Endothelial cell of umbilical vein (primary cell): ENCODE data around the gene PBX3. TPM values are rescaled to one million over a fixed set of nuclear protein-coding genes. Genes with fewer than 3 reads are reported as not detected.

Experiments used
- BruUV-seq: library from RNA; stranded (reverse); fragments of 400-500 nt; replicated peaks from 2 replicates; lab custom pipeline; 2021; lab: Mats Ljungman, UMichigan
- CTCF ChIA-PET: fragments of 300-600, 350-600 bp; sonication (Branson Sonifier 250); formaldehyde crosslinking; loops from one replicate; lab custom pipeline; 2021; ENCODE audit warnings: antibody characterized with exemption, inconsistent platforms; lab: Charles Lee
- POLR2A ChIA-PET: fragments of 300-600, 350-600 bp; sonication (Branson Sonifier 250); formaldehyde crosslinking; loops from one replicate; lab custom pipeline; 2021; ENCODE audit warnings: antibody characterized with exemption, inconsistent platforms; lab: Charles Lee
- DNase-seq: peaks from one replicate; pipeline ENCODE4 v3.0.0-alpha.2; 2011; ENCODE audit warnings: low read depth, low spot score
- FAIRE-seq: peaks from 2 replicates; lab custom pipeline; 2011; peaks lifted over from hg19 to GRCh38; lab: Jason Lieb, UNC
- H2AFZ ChIP-seq: 2 replicates; pipeline ENCODE4 v1.6.0; 2012; ENCODE audit warnings: low read depth, low read length, control low read depth, inconsistent platforms
- H3K27ac ChIP-seq: 2 replicates; pipeline ENCODE4 v1.5.1; 2011; ENCODE audit warnings: low read depth, mild to moderate bottlenecking, control low read depth, low read length, moderate library complexity; ENCODE audit not compliant: insufficient read depth
- H3K27me3 ChIP-seq, 2 experiments: 2 replicates each; pipeline versions ENCODE4 v1.6.0 to v1.6.1; 2011; ENCODE audit warnings: low read length in 2 of 2, mixed read lengths in 1 of 2; ENCODE audit not compliant: control insufficient read depth in 2 of 2, insufficient read depth in 2 of 2
- H3K36me3 ChIP-seq, 2 experiments: 2 replicates in 1 of 2; 3 replicates in 1 of 2; pipeline ENCODE4 v1.5.1; 2011; ENCODE audit warnings: low read length in 2 of 2, mild to moderate bottlenecking in 1 of 2, moderate library complexity in 1 of 2; ENCODE audit not compliant: control insufficient read depth in 2 of 2, insufficient read depth in 2 of 2; ENCODE audit errors: extremely low read depth in 1 of 2
- H3K4me1 ChIP-seq: 3 replicates; pipeline ENCODE4 v1.5.1; 2011; ENCODE audit warnings: mild to moderate bottlenecking, low read length; ENCODE audit not compliant: control insufficient read depth, insufficient read depth; ENCODE audit errors: extremely low read depth
- H3K4me2 ChIP-seq: 2 replicates; pipeline ENCODE4 v1.6.1; 2011; ENCODE audit warnings: low read length, control low read depth, mixed read lengths; ENCODE audit not compliant: insufficient read depth
- H3K4me3 ChIP-seq, 3 experiments: fragments of 200-600 bp in 1 of 3; sonication (generic), shearing (Covaris generic) in 1 of 3; replicated peaks in 1 of 3; 2 replicates each; pipeline ENCODE4 v1.5.1; 2011 to 2016; ENCODE audit warnings: control low read depth in 3 of 3, low read length in 3 of 3, mild to moderate bottlenecking in 2 of 3, inconsistent platforms in 1 of 3, low read depth in 1 of 3, moderate library complexity in 1 of 3; ENCODE audit not compliant: insufficient read depth in 1 of 3
- H3K79me2 ChIP-seq: 2 replicates; pipeline ENCODE4 v1.6.0; 2012; ENCODE audit warnings: low read length, inconsistent platforms; ENCODE audit not compliant: control insufficient read depth, insufficient read depth
- H3K9ac ChIP-seq: replicated peaks from 2 replicates; pipeline ENCODE3; 2011; ENCODE audit warnings: low read length, control low read depth; ENCODE audit not compliant: insufficient read depth; ENCODE audit errors: extremely low read depth
- H3K9me1 ChIP-seq: replicated peaks from 3 replicates; pipeline ENCODE4 v1.6.0; 2011; ENCODE audit warnings: mild to moderate bottlenecking, low read length; ENCODE audit not compliant: control insufficient read depth, insufficient read depth; ENCODE audit errors: extremely low read depth
- H3K9me3 ChIP-seq: replicated peaks from 2 replicates; pipeline ENCODE4 v1.5.1; 2012; ENCODE audit warnings: low read length, inconsistent platforms; ENCODE audit not compliant: control insufficient read depth, insufficient read depth
- H4K20me1 ChIP-seq: replicated peaks from 2 replicates; pipeline ENCODE3; 2011; ENCODE audit warnings: mild to moderate bottlenecking, low read length; ENCODE audit not compliant: control insufficient read depth, insufficient read depth; ENCODE audit errors: extremely low read depth
- EZH2 ChIP-seq: IDR thresholded peaks from 2 replicates; pipeline ENCODE4 v1.6.1; 2012; ENCODE audit warnings: borderline replicate concordance, low read depth, mild to moderate bottlenecking, moderate library complexity, low read length, inconsistent platforms; ENCODE audit not compliant: severe bottlenecking
- FOS ChIP-seq: IDR thresholded peaks from 2 replicates; pipeline ENCODE4 v1.6.1; 2011; ENCODE audit warnings: mild to moderate bottlenecking, low read length, moderate library complexity, borderline replicate concordance; ENCODE audit not compliant: insufficient read depth
- GATA2 ChIP-seq: IDR thresholded peaks from 2 replicates; pipeline ENCODE4 v1.7.0; 2011; ENCODE audit warnings: low read depth, mild to moderate bottlenecking, moderate library complexity, mixed read lengths, low read length; ENCODE audit not compliant: insufficient read length, insufficient read depth
- JUN ChIP-seq: IDR thresholded peaks from 2 replicates; pipeline ENCODE4 v1.6.1; 2011; ENCODE audit warnings: borderline replicate concordance, low read depth; ENCODE audit not compliant: insufficient read length, insufficient read depth
- MYC ChIP-seq: IDR thresholded peaks from one replicate; pipeline ENCODE4 v1.6.1; 2011; ENCODE audit warnings: mild to moderate bottlenecking, low read depth, low read length
- POLR2A ChIP-seq: IDR thresholded peaks from 2 replicates; pipeline ENCODE4 v1.6.1; 2012; ENCODE audit warnings: low read depth, mild to moderate bottlenecking, control low read depth, low read length
- POLR2AphosphoS5 ChIP-seq: IDR thresholded peaks from 2 replicates; pipeline ENCODE4 v1.6.1; 2012; ENCODE audit warnings: low read depth, mild to moderate bottlenecking, control low read depth, low read length, moderate library complexity; ENCODE audit not compliant: insufficient read depth
- dilution Hi-C: fragments of 300-500 bp; cut with MboI; formaldehyde crosslinking; loops from one replicate; pipeline ENCODE4 v1.15.0; 2019; ENCODE audit warnings: low sequenced_read_pairs; ENCODE audit not compliant: extremely low pct_ligation_motif_present
- intact Hi-C: fragments of 100-400 bp; cut with micrococcal nuclease; formaldehyde crosslinking; loops from one replicate; pipeline ENCODE4 v1.10.0; 2022
- polyA plus RNA-seq, 4 experiments: library from polyadenylated mRNA; depleted of rRNA in 3 of 4; stranded (reverse) in 3 of 4; unstranded in 1 of 4; fragments of >200 nt; gene quantifications; 2 replicates each; pipeline versions ENCODE4 v1.2.1 to v1.2.3, GENCODE V29; 2011 to 2012; ENCODE audit warnings: missing spikeins in 1 of 4
- total RNA-seq: library from RNA; stranded (reverse); gene quantifications from 2 replicates; pipeline ENCODE4 v1.2.3, GENCODE V29; 2021
- TF ChIP-seq, protein P1 (sequence below): IDR thresholded peaks from 2 replicates; pipeline ENCODE4 v1.6.1; 2011; ENCODE audit not compliant: insufficient read depth, insufficient read length
- TF ChIP-seq, protein P2 (sequence below), 2 donors: IDR thresholded peaks; 1 replicate in 1 of 2; 2 replicates in 1 of 2; pipeline ENCODE4 v1.5.1; 2011; ENCODE audit warnings: low read length in 2 of 2, mild to moderate bottlenecking in 2 of 2, moderate library complexity in 2 of 2, control low read depth in 1 of 2, inconsistent platforms in 1 of 2, low read depth in 1 of 2; ENCODE audit not compliant: insufficient read depth in 1 of 2; ENCODE audit errors: extremely low read depth in 1 of 2

The PBX3 gene
- total and polyA plus RNA-seq, 2 donors (not counting 3 experiments of a cell fraction or from before 2014, with no cell fraction given), result 18.8 to 42.0 TPM

GRCh38 chr9:125914411-125914810 lies 167.2 kb downstream of the PBX3 start:
- Histone ChIP-seq H4K20me1 (no peaks in the 10 kb centered on the region), H3K9me3 (no peaks in the 10 kb centered on the region), H3K4me1 (no peaks in the 10 kb centered on the region), H3K79me2 (peaks cover 2% of the 10 kb centered on the region), H3K9ac (no peak overlapping the region), H3K36me3 (no peaks in the 10 kb centered on the region), H2AFZ (no peak overlapping the region), H3K9me1 (no peaks in the 10 kb centered on the region), H3K4me3 (no peak overlapping the region), H3K27ac (no peak overlapping the region), H3K4me2 (no peak overlapping the region), H3K27me3 (no peaks in the 10 kb centered on the region)
- intact Hi-C loops (no loop called here), dilution Hi-C loops (no loop called here)
- DNase-seq (no peak), FAIRE-seq (no peak)
- ChIA-PET POLR2A (no interaction called here), CTCF (interaction anchor here (1.1 to 1.5 kb wide), 4 partner anchors 9 to 356 kb away, joined by 4 to 7 read pairs (median 4); no protein-coding TSS in a partner anchor)
- TF ChIP-seq, protein P1, sequence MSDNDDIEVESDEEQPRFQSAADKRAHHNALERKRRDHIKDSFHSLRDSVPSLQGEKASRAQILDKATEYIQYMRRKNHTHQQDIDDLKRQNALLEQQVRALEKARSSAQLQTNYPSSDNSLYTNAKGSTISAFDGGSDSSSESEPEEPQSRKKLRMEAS, result no peak
- TF ChIP-seq JUN, result no peak
- no peak for TF ChIP-seq MYC
- no peak for TF ChIP-seq FOS
- no peak for TF ChIP-seq EZH2
- no TSS peak for BruUV-seq

DNA sequence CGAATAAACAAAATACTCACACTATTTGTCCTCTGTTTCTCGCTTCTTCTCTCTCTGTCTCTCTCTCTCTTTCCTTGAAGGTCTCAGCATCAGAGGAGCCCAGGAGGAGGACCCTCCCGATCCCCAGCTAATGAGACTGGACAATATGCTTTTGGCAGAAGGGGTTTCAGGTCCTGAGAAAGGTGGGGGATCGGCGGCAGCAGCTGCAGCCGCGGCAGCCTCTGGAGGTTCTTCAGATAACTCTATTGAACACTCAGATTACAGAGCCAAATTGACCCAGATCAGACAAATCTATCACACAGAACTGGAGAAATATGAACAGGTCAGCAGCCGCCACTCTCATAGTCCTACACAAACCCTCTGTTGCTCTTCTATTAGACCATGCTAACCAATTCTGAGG lies 168.4 kb downstream of the PBX3 start:
- Histone ChIP-seq H3K27me3 (no peaks in the 10 kb centered on the region), H3K9me1 (no peaks in the 10 kb centered on the region), H3K9me3 (no peaks in the 10 kb centered on the region), H4K20me1 (no peaks in the 10 kb centered on the region), H3K27ac (no peak overlapping the region), H3K9ac (no peak overlapping the region), H3K79me2 (peaks cover 2% of the 10 kb centered on the region), H3K4me2 (no peak overlapping the region), H3K4me3 (no peak overlapping the region), H3K36me3 (no peaks in the 10 kb centered on the region), H3K4me1 (no peaks in the 10 kb centered on the region), H2AFZ (no peak overlapping the region)
- TF ChIP-seq POLR2AphosphoS5, result no peak
- no peak for TF ChIP-seq EZH2
- TF ChIP-seq MYC, result no peak
- TF ChIP-seq FOS, result no peak
- TF ChIP-seq, protein P2, sequence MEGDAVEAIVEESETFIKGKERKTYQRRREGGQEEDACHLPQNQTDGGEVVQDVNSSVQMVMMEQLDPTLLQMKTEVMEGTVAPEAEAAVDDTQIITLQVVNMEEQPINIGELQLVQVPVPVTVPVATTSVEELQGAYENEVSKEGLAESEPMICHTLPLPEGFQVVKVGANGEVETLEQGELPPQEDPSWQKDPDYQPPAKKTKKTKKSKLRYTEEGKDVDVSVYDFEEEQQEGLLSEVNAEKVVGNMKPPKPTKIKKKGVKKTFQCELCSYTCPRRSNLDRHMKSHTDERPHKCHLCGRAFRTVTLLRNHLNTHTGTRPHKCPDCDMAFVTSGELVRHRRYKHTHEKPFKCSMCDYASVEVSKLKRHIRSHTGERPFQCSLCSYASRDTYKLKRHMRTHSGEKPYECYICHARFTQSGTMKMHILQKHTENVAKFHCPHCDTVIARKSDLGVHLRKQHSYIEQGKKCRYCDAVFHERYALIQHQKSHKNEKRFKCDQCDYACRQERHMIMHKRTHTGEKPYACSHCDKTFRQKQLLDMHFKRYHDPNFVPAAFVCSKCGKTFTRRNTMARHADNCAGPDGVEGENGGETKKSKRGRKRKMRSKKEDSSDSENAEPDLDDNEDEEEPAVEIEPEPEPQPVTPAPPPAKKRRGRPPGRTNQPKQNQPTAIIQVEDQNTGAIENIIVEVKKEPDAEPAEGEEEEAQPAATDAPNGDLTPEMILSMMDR (IDR thresholded peaks at IDR 0.05; ENCODE audit: extremely low read depth in 1 of 2, insufficient read depth in 1 of 2, low read depth in 1 of 2, low read length in 2 of 2), result no peak
- TF ChIP-seq POLR2A, result no peak
- TF ChIP-seq, protein P1, result no peak
- no peak for TF ChIP-seq GATA2
- no peak for TF ChIP-seq JUN
- intact Hi-C loops (no loop called here), dilution Hi-C loops (no loop called here)
- ChIA-PET CTCF (interaction anchor here (1.5 to 1.7 kb wide), 2 partner anchors 16 to 357 kb away, joined by 4 to 5 read pairs; no protein-coding TSS in a partner anchor), POLR2A (no interaction called here)
- BruUV-seq, result no TSS peak
- no peak for FAIRE-seq
- DNase-seq, result no peak
